ACHN (cell line): ENCODE results near the gene STARD7.
A peak's percentile ranks its signal among the peaks of the same experiment; 100 is the strongest.
"Not testable (repeated sequence)": the region's sequence is repeated elsewhere in the genome, so short reads cannot be mapped to it uniquely, and the experiment has no call there.

Experiments used
- DNase-seq: peaks from one replicate; pipeline ENCODE4 v3.0.0-alpha.2; 2015
- in situ Hi-C: cut with HindIII; loops from 2 replicates; pipeline ENCODE4 v1.10.0; 2017; ENCODE audit warnings: low sequenced_read_pairs, low pct_ligation_motif_present, low pct_unique_long_range_greater_than_20kb

Gene STARD7

GRCh38 chr2:96239745-96240264 is 31.2 kb upstream of the STARD7 start:
- DNase-seq = no peak
- in situ Hi-C loops = no loop called here

- no peak for DNase-seq
- in situ Hi-C loops = no loop called here
These were observed 30.5 kb upstream of the STARD7 start for GRCh38 chr2:96239091-96239490.

GRCh38 chr2:96238266-96238665 is 29.6 kb upstream of the STARD7 start:
- in situ Hi-C loops = no loop called here
- DNase-seq = no peak

- no peak for DNase-seq
- in situ Hi-C loops = no loop called here
These were observed 28.3 kb upstream of the STARD7 start for GRCh38 chr2:96236882-96237281.

GRCh38 chr2:96233880-96234316 is 25.3 kb upstream of the STARD7 start:
- DNase-seq = no peak
- in situ Hi-C loops = no loop called here

- in situ Hi-C loops = no loop called here
- no peak for DNase-seq
These were observed 24.8 kb upstream of the STARD7 start for GRCh38 chr2:96233436-96233835.

GRCh38 chr2:96231316-96231715 is 22.7 kb upstream of the STARD7 start:
- in situ Hi-C loops = no loop called here
- DNase-seq = no peak

- no peak for DNase-seq
- in situ Hi-C loops = no loop called here
These were observed 16.4 kb upstream of the STARD7 start for GRCh38 chr2:96225016-96225533.

- in situ Hi-C loops, DNase-seq: not testable (repeated sequence)
These were observed 12.5 kb upstream of the STARD7 start for GRCh38 chr2:96221106-96221505.

GRCh38 chr2:96219959-96220358 is 11.3 kb upstream of the STARD7 start:
- DNase-seq, in situ Hi-C loops: not testable (repeated sequence)

- DNase-seq = no peak
- in situ Hi-C loops = no loop called here
These were observed 10.0 kb upstream of the STARD7 start for GRCh38 chr2:96218508-96219131.

- no peak for DNase-seq
- in situ Hi-C loops = no loop called here
These were observed 5.9 kb upstream of the STARD7 start for GRCh38 chr2:96214554-96214953.

GRCh38 chr2:96213379-96213778 is 4.8 kb upstream of the STARD7 start:
- DNase-seq = no peak
- in situ Hi-C loops = no loop called here

- no peak for DNase-seq
- in situ Hi-C loops = no loop called here
These were observed 3.7 kb upstream of the STARD7 start for GRCh38 chr2:96212339-96212738.

- in situ Hi-C loops = no loop called here
- no peak for DNase-seq
These were observed 1.1 kb upstream of the STARD7 start for GRCh38 chr2:96209729-96210085.

GRCh38 chr2:96209011-96209728 is 543 bp upstream of the STARD7 start:
- in situ Hi-C loops = no loop called here
- no peak for DNase-seq

GRCh38 chr2:96207774-96208142 is 869 bp downstream of the STARD7 start:
- peak; percentile 9 for DNase-seq

GRCh38 chr2:96207073-96207773 is 1.4 kb downstream of the STARD7 start:
- in situ Hi-C loops = no loop called here

More at GRCh38 chr2:96207774-96208142, 869 bp downstream of the STARD7 start:
- in situ Hi-C loops = no loop called here

GRCh38 chr2:96205888-96206287 is 2.7 kb downstream of the STARD7 start:
- no peak for DNase-seq

More at GRCh38 chr2:96207073-96207773, 1.4 kb downstream of the STARD7 start:
- DNase-seq = no peak

More at GRCh38 chr2:96205888-96206287, 2.7 kb downstream of the STARD7 start:
- in situ Hi-C loops = no loop called here
